K562 (cell line): ENCODE measurements around the gene SHISAL2B. TPM values are rescaled to one million over a fixed set of nuclear protein-coding genes. Genes with fewer than 3 reads are reported as not detected.

Experiments used
- ATAC-seq: fragments of 200-7000 bp; cut with Tn5 transposase; 3 replicates; pipeline ENCODE4 v1.9.1; 2020; ENCODE audit warnings: moderate library complexity
- BruUV-seq: library from RNA; stranded (reverse); fragments of 400-500 nt; replicated peaks from 2 replicates; lab custom pipeline; 2021; lab: Mats Ljungman, UMichigan
- CTCF ChIA-PET: fragments of 300-600 bp; formaldehyde crosslinking; extraction: SDS; loops from one replicate; lab custom pipeline; 2021; ENCODE audit warnings: low intra/inter-chr PET ratio; lab: Yijun Ruan, JAX
- POLR2A ChIA-PET: fragments of 300-600, 350-650 bp; sonication (Branson Sonifier 250); formaldehyde crosslinking; extraction: SDS; loops from one replicate; lab custom pipeline; 2021; ENCODE audit warnings: antibody characterized with exemption, inconsistent platforms; lab: Yijun Ruan, JAX
- DNase-seq, 4 experiments: peaks; one replicate each; pipeline versions ENCODE4 v3.0.0 to v3.0.0-alpha.2; 2011 to 2018; ENCODE audit warnings: low spot score in 3 of 4, mixed read lengths in 3 of 4; ENCODE audit errors: extremely low read depth in 1 of 4
- FAIRE-seq: peaks from 2 replicates; lab custom pipeline; 2011; peaks lifted over from hg19 to GRCh38; lab: Jason Lieb, UNC
- H2AFZ ChIP-seq: 2 replicates; pipeline ENCODE4 v1.6.0; 2011; ENCODE audit warnings: low read depth, low read length, control low read depth, inconsistent platforms
- H3K27ac ChIP-seq: fragments of 200-600 bp; 3 replicates; pipeline ENCODE4 v1.8.0; 2011; ENCODE audit warnings: low read depth, mild to moderate bottlenecking, control low read depth, inconsistent platforms, low read length, moderate library complexity, mixed read lengths; ENCODE audit errors: extremely low read depth
- H3K27me3 ChIP-seq, 2 experiments: fragments of 300-600 bp in 1 of 2; 2 replicates in 1 of 2; 3 replicates in 1 of 2; pipeline versions ENCODE4 v1.6.0 to v1.8.0; 2011; ENCODE audit warnings: inconsistent platforms in 2 of 2, low read length in 2 of 2, mild to moderate bottlenecking in 1 of 2, mixed read lengths in 1 of 2, moderate library complexity in 1 of 2; ENCODE audit not compliant: control insufficient read depth in 2 of 2, insufficient read depth in 2 of 2
- H3K36me3 ChIP-seq: fragments of 300-600 bp; 3 replicates; pipeline ENCODE4 v1.8.0; 2011; ENCODE audit warnings: mild to moderate bottlenecking, low read length, inconsistent platforms; ENCODE audit not compliant: control insufficient read depth, insufficient read depth
- H3K4me1 ChIP-seq, 2 experiments: fragments of 200-600 bp in 1 of 2; replicated peaks in 1 of 2; 2 replicates in 1 of 2; 3 replicates in 1 of 2; pipeline versions ENCODE4 v1.5.1 to v1.8.0; 2011; ENCODE audit warnings: inconsistent platforms in 2 of 2, low read length in 2 of 2, mild to moderate bottlenecking in 1 of 2, mixed read lengths in 1 of 2, moderate library complexity in 1 of 2; ENCODE audit not compliant: control insufficient read depth in 2 of 2, insufficient read depth in 2 of 2
- H3K4me2 ChIP-seq: 2 replicates; pipeline ENCODE4 v1.6.1; 2011; ENCODE audit warnings: low read length, control low read depth, inconsistent platforms, mixed read lengths; ENCODE audit not compliant: insufficient read depth
- H3K4me3 ChIP-seq: fragments of 200-600 bp; sonication (generic), shearing (Covaris generic); 2 replicates; pipeline ENCODE4 v1.5.1; 2016; ENCODE audit warnings: control low read depth, inconsistent platforms
- H3K79me2 ChIP-seq: fragments of 200-600 bp; 3 replicates; pipeline ENCODE4 v1.8.0; 2011; ENCODE audit warnings: low read length, inconsistent platforms; ENCODE audit not compliant: control insufficient read depth, insufficient read depth
- H3K9ac ChIP-seq, 2 experiments: 2 replicates each; pipeline versions ENCODE4 v1.6.0 to v1.6.1; 2011; ENCODE audit warnings: low read depth in 2 of 2, low read length in 2 of 2, control low read depth in 1 of 2, inconsistent platforms in 1 of 2, mild to moderate bottlenecking in 1 of 2, mixed read lengths in 1 of 2; ENCODE audit not compliant: insufficient read depth in 1 of 2
- H3K9me1 ChIP-seq: one replicate; pipeline ENCODE4 v1.6.0; 2011; ENCODE audit warnings: inconsistent platforms, mild to moderate bottlenecking, low read length, moderate library complexity; ENCODE audit not compliant: control insufficient read depth, insufficient read depth
- H3K9me3 ChIP-seq: replicated peaks from 2 replicates; pipeline ENCODE4 v1.5.1; 2011; ENCODE audit warnings: low read depth, low read length, inconsistent platforms; ENCODE audit not compliant: control insufficient read depth, insufficient read depth
- H4K20me1 ChIP-seq: replicated peaks from 2 replicates; pipeline ENCODE4 v1.6.1; 2011; ENCODE audit warnings: low read length, inconsistent platforms, mixed read lengths; ENCODE audit not compliant: control insufficient read depth, insufficient read depth
- BCLAF1 ChIP-seq, 2 experiments: fragments of 450-650 bp in 1 of 2; IDR thresholded peaks; 2 replicates each; pipeline ENCODE4 v1.6.1; 2011 to 2017; ENCODE audit warnings: low read depth in 2 of 2, antibody characterized with exemption in 1 of 2, borderline replicate concordance in 1 of 2, low read length in 1 of 2, mild to moderate bottlenecking in 1 of 2, mixed read lengths in 1 of 2; ENCODE audit not compliant: control insufficient read depth in 1 of 2
- CTCF ChIP-seq, 3 experiments: IDR thresholded peaks in 2 of 3; conservative IDR thresholded peaks in 1 of 3; 2 replicates each; pipeline ENCODE4 v1.5.1; 2011 to 2012; ENCODE audit warnings: low read length in 3 of 3, mild to moderate bottlenecking in 3 of 3, control low read depth in 2 of 3, improper control_type of control experiment in 1 of 3, inconsistent platforms in 1 of 3, low read depth in 1 of 3, mixed read lengths in 1 of 3, moderate library complexity in 1 of 3; ENCODE audit not compliant: insufficient read depth in 2 of 3
- ELK1 ChIP-seq: sonication (generic); formaldehyde crosslinking; IDR thresholded peaks from 2 replicates; pipeline ENCODE4 v1.8.1; 2022; ENCODE audit warnings: missing genetic modification reagents
- FOXA1 ChIP-seq: fragments of 450-650 bp; IDR thresholded peaks from 2 replicates; pipeline ENCODE4 v1.6.1; 2016; ENCODE audit warnings: mild to moderate bottlenecking, borderline replicate concordance
- PREB ChIP-seq: sonication (generic); formaldehyde crosslinking; IDR thresholded peaks from 2 replicates; pipeline ENCODE4 v1.8.1; 2023; ENCODE audit warnings: mild to moderate bottlenecking, missing genetic modification reagents
- RAD21 ChIP-seq, 2 experiments: fragments of 250-450 bp in 1 of 2; fragments of 450-650 bp in 1 of 2; sonication (Bioruptor Pico) in 1 of 2; formaldehyde crosslinking in 1 of 2; IDR thresholded peaks in 1 of 2; conservative IDR thresholded peaks in 1 of 2; 2 replicates each; pipeline versions ENCODE4 v1.4.0 to v1.8.0; 2020 to 2022; ENCODE audit warnings: mild to moderate bottlenecking in 2 of 2, moderate library complexity in 1 of 2
- USF2 ChIP-seq: sonication (generic); formaldehyde crosslinking; IDR thresholded peaks from 2 replicates; pipeline ENCODE4 v1.5.0; 2020; ENCODE audit warnings: missing genetic modification reagents
- ZNF75A ChIP-seq: fragments of 450-650 bp; formaldehyde crosslinking; IDR thresholded peaks from 2 replicates; pipeline ENCODE4 v1.4.0; 2020; ENCODE audit warnings: mild to moderate bottlenecking
- WGBS: fragments of 100-300 bp; shearing (Covaris generic); methylation state at CpG from one replicate; pipeline ENCODE4 v1.1.6; 2016; ENCODE audit warnings: low coverage, mixed read lengths; ENCODE audit not compliant: insufficient coverage; ENCODE audit errors: missing lambda C conversion rate; 5-methylcytosine and 5-hydroxymethylcytosine counted together
- in situ Hi-C: fragments of 300-500 bp; cut with MboI; formaldehyde crosslinking; loops from 4 replicates; pipeline ENCODE4 v1.15.0; 2018; ENCODE audit warnings: inconsistent platforms, mixed read lengths
- intact Hi-C: fragments of 100-400 bp; cut with micrococcal nuclease; formaldehyde crosslinking; loops from 2 replicates; pipeline ENCODE4 v1.14.2; 2022
- polyA plus RNA-seq, 8 experiments: library from polyadenylated mRNA; depleted of rRNA in 4 of 8; stranded (reverse) in 5 of 8; unstranded in 3 of 8; fragments of >200 nt; fragmentation: Nextera tagmentation in 2 of 8; fragmentation: Illumina TruSeq in 1 of 8; extraction: Ambion mirVana in 2 of 8; extraction: Trizol in 1 of 8; gene quantifications; 2 replicates each; pipeline versions ENCODE4 v1.2.1 to v1.2.3, GENCODE V29; 2011 to 2014; ENCODE audit warnings: inconsistent platforms in 1 of 8, missing spikeins in 1 of 8
- total RNA-seq, 7 experiments: library from RNA; depleted of rRNA in 6 of 7; stranded (reverse); fragments of >200 nt in 6 of 7; fragmentation: Illumina TruSeq in 2 of 7; extraction: Trizol in 2 of 7; gene quantifications; 2 replicates each; pipeline versions ENCODE4 v1.2.1 to v1.2.3, GENCODE V29; 2011 to 2021; ENCODE audit warnings: low replicate concordance in 1 of 7

The SHISAL2B gene
- total and polyA plus RNA-seq, 9 of the 15 experiments (the other 6 are each of a cell fraction or from before 2014, with no cell fraction given), result not detected

- peaks cover 3 to 4% of the 10 kb centered on the region in 2 experiments; a peak in 1 of 5 replicates for H3K27me3 ChIP-seq
- H3K4me3 ChIP-seq, result no peak overlapping the region
- ChIA-PET POLR2A (interaction anchor here (0.9 kb wide), 1 partner anchor 24 kb away, joined by 3 read pairs; no protein-coding TSS in a partner anchor), CTCF (interaction anchor here (0.6 kb wide), 1 partner anchor 452 kb away, joined by 6 read pairs; no protein-coding TSS in a partner anchor)
- H3K9me3 ChIP-seq, result no peaks in the 10 kb centered on the region
- BruUV-seq, result no TSS peak
- intact Hi-C loops (loop anchor here (5.0 kb wide), 2 partner anchors 43 to 87 kb away; partner anchors contain the start of genes CWC27 and SREK1IP1), in situ Hi-C loops (no loop called here)
- 0% methylated on average over 3 of the region's 4 CpGs for WGBS
- H3K79me2 ChIP-seq, result no peaks in the 10 kb centered on the region
- no peak overlapping the region for H3K27ac ChIP-seq
- no peaks in the 10 kb centered on the region for H3K36me3 ChIP-seq
- DNase-seq (peak in 1 of 4 experiments; percentile 22), ATAC-seq (peak; percentile 78), FAIRE-seq (no peak)
- H3K9me1 ChIP-seq, result no peaks in the 10 kb centered on the region
- H4K20me1 ChIP-seq, result no peaks in the 10 kb centered on the region
- no peak overlapping the region for H3K9ac ChIP-seq
- H3K4me1 ChIP-seq, result no peaks in the 10 kb centered on the region
- TF ChIP-seq CTCF (IDR thresholded peaks at IDR 0.05 in 2 of 3, conservative IDR thresholded peaks at IDR 0.05 in 1 of 3; ENCODE audit: insufficient read depth in 2 of 3, low read depth in 1 of 3, low read length in 3 of 3), result peak; percentile 25 to 33 (median 28); a peak in 3 of 6 replicates
- no peak for TF ChIP-seq BCLAF1 (IDR thresholded peaks at IDR 0.05; ENCODE audit: borderline replicate concordance in 1 of 2, control insufficient read depth in 1 of 2, low read depth in 2 of 2, low read length in 1 of 2)
- TF ChIP-seq USF2, result no peak
- peak in 1 of 2 experiments; percentile 21; a peak in 1 of 4 replicates for TF ChIP-seq RAD21 (CRISPR knock-in tag; conservative IDR thresholded peaks at IDR 0.05 in 1 of 2, IDR thresholded peaks at IDR 0.05 in 1 of 2)
- no peak for TF ChIP-seq PREB (CRISPR knock-in tag)
- no peak for TF ChIP-seq FOXA1
- no peak for TF ChIP-seq ELK1 (CRISPR knock-in tag)
- no peak for TF ChIP-seq ZNF75A (CRISPR knock-in tag)
- no peak overlapping the region for H3K4me2 ChIP-seq
- no peak overlapping the region for H2AFZ ChIP-seq
Observed at GRCh38 chr5:64680289-64680688, 10.0 kb upstream of the SHISAL2B start.
